Astrocyte of the spinal cord (primary cell): ENCODE measurements around the gene ST3GAL3.

Source experiments
- DNase-seq: peaks from one replicate; pipeline ENCODE4 v3.0.0; 2011; ENCODE audit warnings: low read depth, low spot score
- H3K4me3 ChIP-seq: 2 replicates; pipeline ENCODE4 v1.5.1; 2011; ENCODE audit warnings: low read depth, mild to moderate bottlenecking, low read length, moderate library complexity
- CTCF ChIP-seq: IDR thresholded peaks from 2 replicates; pipeline ENCODE4 v1.5.1; 2012; ENCODE audit warnings: low read depth, mild to moderate bottlenecking, low read length, inconsistent platforms
- in situ Hi-C: cut with HindIII; loops from 2 replicates; pipeline ENCODE4 v1.10.0; 2017; ENCODE audit warnings: low sequenced_read_pairs

The ST3GAL3 gene

GRCh38 chr1:43669878-43670277 lies 37.5 kb upstream of the ST3GAL3 start:
- in situ Hi-C loops: no loop called here
- no peak for DNase-seq
- TF ChIP-seq CTCF: no peak
- H3K4me3 ChIP-seq: no peak overlapping the region

- in situ Hi-C loops: no loop called here
- H3K4me3 ChIP-seq: no peak overlapping the region
- TF ChIP-seq CTCF: no peak
- no peak for DNase-seq
These were observed 36.1 kb upstream of the ST3GAL3 start for GRCh38 chr1:43671193-43671592.

- in situ Hi-C loops: no loop called here
- TF ChIP-seq CTCF: no peak
- no peak overlapping the region for H3K4me3 ChIP-seq
- DNase-seq: peak; percentile 61
These were observed 35.6 kb upstream of the ST3GAL3 start for GRCh38 chr1:43671626-43672330.

GRCh38 chr1:43673261-43673660 lies 34.1 kb upstream of the ST3GAL3 start:
- DNase-seq: no peak
- H3K4me3 ChIP-seq: no peak overlapping the region
- in situ Hi-C loops: no loop called here
- no peak for TF ChIP-seq CTCF

GRCh38 chr1:43678940-43679339 lies 28.4 kb upstream of the ST3GAL3 start:
- H3K4me3 ChIP-seq: no peak overlapping the region
- in situ Hi-C loops: no loop called here
- no peak for TF ChIP-seq CTCF
- DNase-seq: no peak

GRCh38 chr1:43683560-43683959 lies 23.8 kb upstream of the ST3GAL3 start:
- TF ChIP-seq CTCF: no peak
- H3K4me3 ChIP-seq: no peak overlapping the region
- in situ Hi-C loops: no loop called here
- DNase-seq: no peak
